OCI-LY7 (cell line): ENCODE measurements around the gene OGDHL.

ENCODE experiments used
- EZH2phosphoT487 ChIP-seq: fragments of 200-600 bp; sonication (generic); IDR thresholded peaks from 2 replicates; pipeline ENCODE4 v1.6.1; 2018; ENCODE audit warnings: low read depth, borderline replicate concordance, mild to moderate bottlenecking, mixed run types, antibody characterized with exemption, low read length, moderate library complexity, mixed read lengths
- TF ChIP-seq, protein P1 (sequence below): fragments of 200-600 bp; sonication (generic); conservative IDR thresholded peaks from 2 replicates; pipeline ENCODE4 v1.5.1; 2014; ENCODE audit warnings: mild to moderate bottlenecking, antibody characterized with exemption, low read length, moderate library complexity, mixed read lengths

DNA sequence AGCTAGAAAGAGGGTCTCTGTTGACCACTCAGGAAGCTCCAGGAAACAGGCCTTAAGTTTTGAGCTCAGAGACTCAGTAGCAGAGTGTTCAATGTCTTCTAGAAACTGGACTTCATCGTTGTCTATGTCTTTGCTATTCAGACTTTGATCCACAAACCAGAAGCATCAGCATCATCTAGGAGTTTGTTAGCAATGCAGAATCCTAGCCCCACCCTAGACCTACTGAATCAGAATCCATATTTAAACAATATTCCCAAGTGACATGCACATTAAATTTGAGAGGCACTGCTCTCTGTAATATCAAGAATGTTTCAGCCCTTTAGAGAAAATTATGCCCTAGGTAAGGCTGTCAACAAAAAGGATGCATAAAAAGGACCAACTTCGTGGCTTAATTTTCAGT, 12.9 kb upstream of the OGDHL start:
- TF ChIP-seq, protein P1, sequence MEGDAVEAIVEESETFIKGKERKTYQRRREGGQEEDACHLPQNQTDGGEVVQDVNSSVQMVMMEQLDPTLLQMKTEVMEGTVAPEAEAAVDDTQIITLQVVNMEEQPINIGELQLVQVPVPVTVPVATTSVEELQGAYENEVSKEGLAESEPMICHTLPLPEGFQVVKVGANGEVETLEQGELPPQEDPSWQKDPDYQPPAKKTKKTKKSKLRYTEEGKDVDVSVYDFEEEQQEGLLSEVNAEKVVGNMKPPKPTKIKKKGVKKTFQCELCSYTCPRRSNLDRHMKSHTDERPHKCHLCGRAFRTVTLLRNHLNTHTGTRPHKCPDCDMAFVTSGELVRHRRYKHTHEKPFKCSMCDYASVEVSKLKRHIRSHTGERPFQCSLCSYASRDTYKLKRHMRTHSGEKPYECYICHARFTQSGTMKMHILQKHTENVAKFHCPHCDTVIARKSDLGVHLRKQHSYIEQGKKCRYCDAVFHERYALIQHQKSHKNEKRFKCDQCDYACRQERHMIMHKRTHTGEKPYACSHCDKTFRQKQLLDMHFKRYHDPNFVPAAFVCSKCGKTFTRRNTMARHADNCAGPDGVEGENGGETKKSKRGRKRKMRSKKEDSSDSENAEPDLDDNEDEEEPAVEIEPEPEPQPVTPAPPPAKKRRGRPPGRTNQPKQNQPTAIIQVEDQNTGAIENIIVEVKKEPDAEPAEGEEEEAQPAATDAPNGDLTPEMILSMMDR, result no peak
- TF ChIP-seq EZH2phosphoT487, result no peak
